ENCODE data around the gene ARHGEF16.

Gene ARHGEF16

DNA sequence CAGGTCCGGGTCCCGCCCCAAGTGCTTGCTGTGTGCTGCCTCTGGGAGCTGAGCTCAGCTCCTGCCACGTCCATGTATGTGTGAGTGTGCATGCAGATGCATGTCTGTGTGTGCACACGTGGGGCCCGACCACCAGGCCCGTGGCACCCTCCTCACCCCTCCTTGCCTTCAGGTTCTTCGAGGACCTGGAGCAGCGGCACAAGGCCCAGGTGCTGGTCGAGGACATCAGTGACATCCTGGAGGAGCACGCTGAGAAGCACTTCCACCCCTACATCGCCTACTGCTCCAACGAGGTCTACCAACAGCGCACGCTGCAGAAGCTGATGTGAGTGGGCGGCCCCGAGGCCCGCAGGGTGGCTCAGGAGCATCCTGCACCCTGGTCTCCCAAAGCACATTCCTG lies 18.4 kb downstream of the ARHGEF16 start:
- H3K9ac ChIP-seq = no peak overlapping the region
- H3K36me3 ChIP-seq (ENCODE audit: insufficient read depth) = no peaks in the 10 kb centered on the region
- H3K4me1 ChIP-seq (ENCODE audit: low read depth, poor library complexity, severe bottlenecking) = no peaks in the 10 kb centered on the region
- no peak overlapping the region for H3K27ac ChIP-seq
- TF ChIP-seq, protein P1, sequence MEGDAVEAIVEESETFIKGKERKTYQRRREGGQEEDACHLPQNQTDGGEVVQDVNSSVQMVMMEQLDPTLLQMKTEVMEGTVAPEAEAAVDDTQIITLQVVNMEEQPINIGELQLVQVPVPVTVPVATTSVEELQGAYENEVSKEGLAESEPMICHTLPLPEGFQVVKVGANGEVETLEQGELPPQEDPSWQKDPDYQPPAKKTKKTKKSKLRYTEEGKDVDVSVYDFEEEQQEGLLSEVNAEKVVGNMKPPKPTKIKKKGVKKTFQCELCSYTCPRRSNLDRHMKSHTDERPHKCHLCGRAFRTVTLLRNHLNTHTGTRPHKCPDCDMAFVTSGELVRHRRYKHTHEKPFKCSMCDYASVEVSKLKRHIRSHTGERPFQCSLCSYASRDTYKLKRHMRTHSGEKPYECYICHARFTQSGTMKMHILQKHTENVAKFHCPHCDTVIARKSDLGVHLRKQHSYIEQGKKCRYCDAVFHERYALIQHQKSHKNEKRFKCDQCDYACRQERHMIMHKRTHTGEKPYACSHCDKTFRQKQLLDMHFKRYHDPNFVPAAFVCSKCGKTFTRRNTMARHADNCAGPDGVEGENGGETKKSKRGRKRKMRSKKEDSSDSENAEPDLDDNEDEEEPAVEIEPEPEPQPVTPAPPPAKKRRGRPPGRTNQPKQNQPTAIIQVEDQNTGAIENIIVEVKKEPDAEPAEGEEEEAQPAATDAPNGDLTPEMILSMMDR (conservative IDR thresholded peaks at IDR 0.05; ENCODE audit: low read depth, low read length) = no peak
- no peaks in the 10 kb centered on the region for H3K79me2 ChIP-seq (ENCODE audit: insufficient read depth, low read depth)
- H4K20me1 ChIP-seq (ENCODE audit: insufficient read depth) = no peaks in the 10 kb centered on the region
- H3K4me3 ChIP-seq (IDR thresholded peaks at IDR 0.05; ENCODE audit: insufficient read depth, low read depth, low read length) = no peak overlapping the region
- H2AFZ ChIP-seq (ENCODE audit: low read depth) = no peak overlapping the region
- peaks cover 39% of the 10 kb centered on the region for H3K27me3 ChIP-seq (ENCODE audit: insufficient read depth, low read depth)
- H3K4me2 ChIP-seq = no peak overlapping the region

DNA sequence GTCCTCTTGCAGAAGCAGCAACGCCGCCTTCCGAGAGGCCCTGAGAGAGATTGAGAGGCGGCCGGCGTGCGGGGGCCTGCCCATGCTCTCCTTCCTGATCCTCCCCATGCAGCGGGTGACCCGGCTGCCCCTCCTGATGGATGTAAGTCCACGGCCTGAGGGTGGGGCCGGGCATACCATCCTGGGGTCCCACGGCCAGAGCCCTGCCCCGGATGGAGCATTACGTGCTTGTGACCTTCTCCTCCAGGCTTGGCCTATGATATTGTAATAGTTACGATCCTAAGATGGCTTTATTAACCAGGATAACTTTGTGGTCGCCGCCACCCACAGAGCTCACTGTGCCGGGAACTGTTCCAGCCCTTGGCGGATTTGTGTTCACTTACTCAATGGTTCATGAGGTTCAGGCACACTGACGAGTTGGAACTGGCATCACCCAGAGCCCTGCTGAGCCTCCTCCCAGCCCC lies 18.9 kb downstream of the ARHGEF16 start:
- H3K9ac ChIP-seq = no peak overlapping the region
- H4K20me1 ChIP-seq (ENCODE audit: insufficient read depth) = no peaks in the 10 kb centered on the region
- no peak overlapping the region for H2AFZ ChIP-seq (ENCODE audit: low read depth)
- H3K27me3 ChIP-seq (ENCODE audit: insufficient read depth, low read depth) = peaks cover 40% of the 10 kb centered on the region
- no peaks in the 10 kb centered on the region for H3K79me2 ChIP-seq (ENCODE audit: insufficient read depth, low read depth)
- no peak overlapping the region for H3K4me3 ChIP-seq (IDR thresholded peaks at IDR 0.05; ENCODE audit: insufficient read depth, low read depth, low read length)
- no peaks in the 10 kb centered on the region for H3K36me3 ChIP-seq (ENCODE audit: insufficient read depth)
- H3K4me2 ChIP-seq = no peak overlapping the region
- H3K4me1 ChIP-seq (ENCODE audit: low read depth, poor library complexity, severe bottlenecking) = no peaks in the 10 kb centered on the region
- TF ChIP-seq, protein P1 (conservative IDR thresholded peaks at IDR 0.05; ENCODE audit: low read depth, low read length) = no peak
- H3K27ac ChIP-seq = no peak overlapping the region

DNA sequence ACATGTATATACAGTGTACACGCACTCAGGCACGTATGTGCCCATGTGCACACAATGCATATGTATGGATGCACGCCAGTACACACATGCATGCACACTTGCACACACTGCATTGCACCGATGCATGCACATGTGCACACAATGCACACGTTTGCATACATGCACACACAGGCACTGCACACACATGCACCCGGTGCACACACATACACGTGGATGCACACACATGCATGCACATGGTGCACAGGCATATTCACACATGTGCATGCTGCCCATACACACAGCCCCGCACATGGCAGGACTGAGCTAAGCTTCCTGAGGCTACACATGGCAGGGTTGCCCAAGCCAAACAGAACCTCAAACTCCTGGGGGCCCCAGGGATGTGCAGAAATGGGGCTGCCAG lies 19.6 kb downstream of the ARHGEF16 start:
- Histone ChIP-seq H3K27me3 (ENCODE audit: insufficient read depth, low read depth) (peaks cover 37% of the 10 kb centered on the region), H3K36me3 (ENCODE audit: insufficient read depth) (no peaks in the 10 kb centered on the region), H3K4me3 (IDR thresholded peaks at IDR 0.05; ENCODE audit: insufficient read depth, low read depth, low read length) (no peak overlapping the region), H3K9ac (no peak overlapping the region), H3K27ac (no peak overlapping the region), H3K4me2 (no peak overlapping the region), H3K4me1 (ENCODE audit: low read depth, poor library complexity, severe bottlenecking) (no peaks in the 10 kb centered on the region), H2AFZ (ENCODE audit: low read depth) (no peak overlapping the region), H3K79me2 (ENCODE audit: insufficient read depth, low read depth) (no peaks in the 10 kb centered on the region), H4K20me1 (ENCODE audit: insufficient read depth) (no peaks in the 10 kb centered on the region)
- TF ChIP-seq, protein P1 (conservative IDR thresholded peaks at IDR 0.05; ENCODE audit: low read depth, low read length) = no peak

DNA sequence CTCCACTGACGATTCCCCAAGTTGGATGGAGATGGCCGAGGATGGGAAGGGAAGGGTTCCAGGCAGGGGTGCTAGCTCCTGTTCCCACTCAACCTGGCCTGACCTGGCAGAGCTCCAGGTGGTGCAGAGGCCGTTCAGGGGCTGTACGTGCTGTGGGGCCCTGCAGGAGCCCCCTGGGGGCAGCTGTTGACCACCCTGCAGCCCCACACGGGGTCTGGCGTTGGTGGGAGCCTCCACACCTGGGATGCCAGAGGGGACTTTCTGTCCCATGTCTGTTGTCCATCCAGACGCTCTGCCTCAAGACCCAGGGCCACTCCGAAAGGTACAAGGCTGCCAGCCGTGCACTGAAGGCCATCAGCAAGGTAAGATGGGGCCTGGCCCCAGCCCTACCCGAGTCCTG lies 20.0 kb downstream of the ARHGEF16 start:
- H2AFZ ChIP-seq (ENCODE audit: low read depth) = no peak overlapping the region
- H3K27ac ChIP-seq = no peak overlapping the region
- H4K20me1 ChIP-seq (ENCODE audit: insufficient read depth) = no peaks in the 10 kb centered on the region
- H3K4me2 ChIP-seq = no peak overlapping the region
- H3K36me3 ChIP-seq (ENCODE audit: insufficient read depth) = no peaks in the 10 kb centered on the region
- no peak overlapping the region for H3K4me3 ChIP-seq (IDR thresholded peaks at IDR 0.05; ENCODE audit: insufficient read depth, low read depth, low read length)
- peaks cover 38% of the 10 kb centered on the region for H3K27me3 ChIP-seq (ENCODE audit: insufficient read depth, low read depth)
- TF ChIP-seq, protein P1 (conservative IDR thresholded peaks at IDR 0.05; ENCODE audit: low read depth, low read length) = no peak
- H3K9ac ChIP-seq = no peak overlapping the region
- H3K4me1 ChIP-seq (ENCODE audit: low read depth, poor library complexity, severe bottlenecking) = no peaks in the 10 kb centered on the region
- H3K79me2 ChIP-seq (ENCODE audit: insufficient read depth, low read depth) = no peaks in the 10 kb centered on the region
